Measurements from ENCODE around the gene BCL2L12.

The BCL2L12 gene

DNA sequence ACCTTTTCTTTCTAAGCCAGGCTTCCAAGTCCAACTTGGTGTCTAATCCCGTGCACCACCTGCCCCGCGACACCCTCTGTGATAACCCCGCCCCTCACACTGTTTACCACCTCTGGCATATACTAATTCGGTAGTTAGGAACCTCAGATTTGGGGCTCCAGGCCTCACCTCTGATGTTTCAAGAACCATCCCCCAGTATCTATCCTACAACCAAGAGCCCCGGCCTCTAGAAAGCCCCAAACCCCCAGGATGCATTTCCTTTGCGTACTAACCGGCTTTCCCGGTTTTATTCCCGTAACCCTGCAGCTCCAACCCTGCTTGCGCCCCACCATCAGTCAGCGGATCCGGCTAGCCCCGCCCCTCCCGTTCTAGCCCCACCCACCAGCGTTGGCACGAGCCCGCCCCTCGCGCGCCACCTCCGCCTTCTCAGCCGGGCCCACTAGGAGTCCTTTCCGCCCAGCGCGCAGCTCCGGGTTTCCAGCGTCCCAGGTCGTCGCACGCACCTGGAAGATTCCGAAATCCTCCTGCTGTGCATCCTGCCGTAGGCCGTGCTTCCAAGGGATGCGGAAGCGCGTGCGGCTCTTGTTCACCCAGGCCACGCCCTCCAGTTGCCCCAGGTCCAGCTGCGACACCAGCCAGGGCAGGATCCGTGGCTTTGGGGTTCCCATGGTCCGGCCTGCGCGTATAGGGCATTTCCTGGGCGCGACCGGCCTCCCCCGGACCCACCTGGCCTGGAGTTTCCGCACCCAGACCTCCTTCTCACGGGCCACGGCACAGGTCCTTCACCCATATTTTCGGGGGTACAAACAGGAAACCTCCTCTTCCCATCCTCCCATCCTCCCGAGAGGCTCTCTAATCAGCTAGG is 1.3 kb upstream of the BCL2L12 start:
- DNase-seq: peak; percentile 70 to 93 (median 84)

DNA sequence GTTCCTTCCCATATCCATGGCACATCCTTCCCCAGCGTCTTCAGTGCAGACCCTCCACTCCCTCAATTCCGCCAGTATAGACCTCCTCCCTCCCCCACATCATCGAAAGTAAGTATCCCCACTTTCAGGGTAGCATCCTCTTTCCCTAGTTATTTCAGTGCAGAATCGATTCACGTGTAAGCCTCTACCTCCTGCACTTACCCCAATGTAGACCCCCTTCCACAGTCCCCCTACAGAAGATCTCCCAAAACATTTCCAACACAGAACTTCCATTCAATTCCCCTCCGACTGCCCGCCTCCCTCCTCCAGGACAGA is 740 bp upstream of the BCL2L12 start:
- DNase-seq: no peak

DNA sequence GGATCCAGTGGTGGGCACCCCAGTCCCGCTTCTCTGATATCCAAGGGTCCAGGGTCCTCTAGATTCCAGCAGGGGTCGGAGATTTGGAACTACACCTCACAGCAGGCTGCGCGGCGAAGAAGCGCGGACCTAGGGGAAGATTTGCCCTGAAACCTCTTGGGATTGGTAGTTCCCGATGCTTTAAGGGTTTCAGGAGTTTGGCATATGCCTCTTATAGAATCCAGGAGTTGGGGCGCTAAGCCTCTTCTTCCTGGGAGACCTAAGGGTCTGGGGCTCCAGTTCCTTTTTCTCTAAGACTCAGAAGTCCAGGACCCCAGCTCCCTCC is 349 bp downstream of the BCL2L12 start:
- DNase-seq: no peak

DNA sequence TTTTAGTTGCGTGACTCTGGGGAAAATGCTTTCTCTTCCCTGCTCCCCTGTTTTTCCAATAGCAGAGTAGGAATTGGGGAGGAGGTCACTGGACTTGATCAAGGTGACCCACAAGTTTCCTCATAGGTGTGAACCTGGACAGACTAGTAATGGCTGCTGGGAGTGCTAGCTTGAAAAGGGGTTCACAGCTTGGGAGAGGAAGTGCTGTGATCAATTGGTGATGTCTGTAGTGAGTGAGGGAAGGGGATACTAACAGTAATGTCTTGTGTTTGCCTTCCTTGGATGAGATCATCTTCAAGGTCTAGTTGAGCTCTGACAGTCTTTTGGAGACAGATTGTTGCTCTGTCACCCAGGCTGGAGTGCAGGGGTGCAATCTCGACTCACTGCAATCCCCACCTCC is 1.7 kb downstream of the BCL2L12 start:
- no peak for DNase-seq

DNA sequence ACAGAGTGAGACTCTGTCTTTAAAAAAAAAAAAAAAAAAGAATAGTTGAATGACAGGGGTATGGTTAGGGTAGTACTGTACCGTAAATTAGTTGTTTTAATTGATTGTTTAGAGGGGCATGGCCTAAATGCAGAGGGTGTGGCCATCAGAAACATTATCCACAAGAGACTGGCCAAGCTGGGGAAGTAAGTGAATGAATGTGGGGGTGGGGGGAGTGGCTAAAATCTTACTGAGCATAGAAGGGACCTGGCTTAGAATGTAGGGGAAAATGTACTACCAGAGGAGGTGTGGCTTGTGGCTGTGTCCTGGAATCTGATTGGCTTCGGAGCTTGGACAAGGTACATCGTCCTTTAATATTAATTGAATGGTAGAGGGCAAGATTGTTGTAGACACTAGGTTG is 3.8 kb downstream of the BCL2L12 start:
- DNase-seq: no peak

DNA sequence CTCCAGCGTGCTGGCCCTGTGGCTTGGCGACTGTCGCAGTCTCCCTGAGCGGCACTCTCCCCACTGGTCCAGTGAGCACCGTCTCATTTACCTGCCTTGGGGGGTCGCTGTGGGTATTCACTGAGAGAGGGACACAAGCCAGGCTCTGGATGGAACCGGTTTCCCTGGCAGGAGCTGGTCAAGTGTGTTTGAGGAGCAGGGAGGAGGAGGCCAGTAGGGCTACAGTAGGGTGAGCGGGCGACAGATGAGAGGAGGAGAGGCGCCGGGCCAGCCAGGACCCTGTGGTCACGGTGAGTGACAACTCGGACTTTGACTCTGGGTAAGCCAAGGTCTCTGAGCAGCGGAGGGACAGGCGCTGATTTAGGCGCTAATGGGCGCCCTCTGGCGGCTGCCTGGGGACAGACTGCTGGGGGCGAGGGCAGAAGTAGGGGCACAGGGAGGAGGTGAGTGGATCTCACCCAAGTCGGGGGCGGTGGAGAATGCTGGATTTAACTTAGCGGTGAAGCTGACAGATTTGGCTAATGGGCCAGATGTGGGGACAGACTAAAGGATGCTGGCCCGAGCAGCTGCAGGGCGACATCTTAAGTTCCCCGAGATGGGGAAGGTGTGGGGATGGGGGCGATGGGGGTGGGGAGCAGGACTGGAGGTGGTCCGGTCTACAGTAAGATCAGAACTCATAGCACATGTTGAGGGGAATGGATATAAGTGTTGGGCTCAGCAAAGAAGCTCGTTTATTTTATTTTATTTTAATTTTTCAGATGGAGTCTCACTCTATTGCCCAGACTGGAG is 6.6 kb downstream of the BCL2L12 start:
- DNase-seq: peak; percentile 40 to 70 (median 60)

DNA sequence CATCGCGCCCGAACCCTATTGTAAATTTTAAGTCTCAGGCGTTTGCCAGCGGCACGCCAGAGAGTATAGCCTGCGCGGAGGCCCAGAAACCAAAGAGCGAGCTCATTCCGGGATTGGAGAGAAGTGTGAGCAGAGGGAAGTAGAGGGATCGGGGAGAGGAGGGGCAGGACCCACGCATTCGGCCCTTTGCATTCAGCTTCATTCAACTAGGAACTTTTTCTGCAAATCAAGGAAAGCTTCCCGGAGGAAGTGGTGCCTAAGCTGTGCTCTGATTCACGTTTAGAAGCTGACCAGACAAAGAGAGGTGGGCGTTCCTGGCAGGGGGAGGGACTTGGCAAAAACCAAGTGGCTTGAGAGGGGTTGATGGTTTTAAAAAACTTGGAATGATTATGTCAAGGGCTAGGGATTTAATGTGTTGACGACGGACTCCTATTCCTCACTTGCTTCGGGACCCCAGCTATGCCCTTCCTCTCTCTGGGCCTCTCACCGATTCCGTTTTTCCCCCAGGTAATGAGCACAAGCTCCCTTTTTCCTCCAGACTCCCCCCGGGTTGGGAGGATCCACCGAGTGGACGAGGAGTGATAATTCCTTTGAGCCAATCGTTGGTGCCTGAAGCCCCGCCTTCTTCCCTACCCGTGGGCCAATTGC is 10.5 kb downstream of the BCL2L12 start:
- DNase-seq: peak in 1 of 4 experiments; percentile 61

DNA sequence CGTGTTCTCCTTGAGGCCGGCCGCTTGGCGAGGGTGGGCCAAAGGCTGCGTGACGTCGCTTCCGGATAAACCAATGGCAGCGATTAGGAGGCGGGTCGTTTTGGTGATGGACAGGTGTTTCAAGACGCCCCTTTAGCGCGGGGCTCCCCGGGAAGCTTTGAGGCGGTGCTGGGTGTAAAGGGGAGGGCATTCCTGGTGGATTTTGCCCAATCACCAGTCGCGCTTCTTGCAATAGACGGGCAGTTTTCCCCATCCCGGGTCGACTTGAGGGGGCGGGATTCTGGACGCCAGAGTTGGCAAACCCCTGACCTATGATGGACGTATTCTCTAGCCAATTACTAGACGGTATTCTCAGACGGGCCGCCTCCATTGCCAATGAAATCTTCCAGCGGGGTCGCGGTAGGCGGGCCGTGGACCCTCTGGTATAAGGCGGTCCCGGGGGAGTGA is 11.1 kb downstream of the BCL2L12 start:
- DNase-seq: peak; percentile 93 to 99 (median 94)

DNA sequence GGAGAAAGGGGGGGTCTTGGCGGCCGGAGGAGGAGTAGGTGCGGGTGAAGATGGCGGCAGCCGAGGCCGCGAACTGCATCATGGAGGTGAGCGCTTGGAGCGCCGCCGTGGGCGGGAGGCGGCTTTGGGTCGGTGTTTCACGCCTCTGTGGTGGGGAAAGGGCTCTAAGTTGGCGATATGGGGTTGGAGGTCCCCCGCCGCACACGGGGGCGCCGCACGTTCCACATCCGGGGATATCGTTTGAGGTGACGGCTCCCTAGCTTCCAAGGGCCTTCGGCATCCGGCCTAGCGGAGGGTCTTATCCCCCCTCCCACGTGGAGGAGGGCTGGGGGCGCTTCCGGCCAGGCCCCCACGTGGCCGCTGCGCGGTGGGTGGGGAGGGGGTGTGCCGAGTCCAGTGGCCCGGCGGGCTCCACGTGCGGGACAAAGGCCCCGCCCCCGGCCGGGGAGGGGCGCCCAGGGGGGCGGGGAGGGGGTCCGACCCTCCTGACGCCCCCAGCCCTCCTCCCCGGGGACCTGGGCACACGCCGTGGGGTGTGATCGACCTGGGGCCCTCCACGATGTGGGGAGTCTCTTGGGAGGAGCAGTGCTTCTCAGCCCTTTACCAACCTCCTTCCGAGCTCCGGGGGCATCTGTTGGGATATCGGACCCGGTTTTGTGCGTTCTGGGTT is 11.6 kb downstream of the BCL2L12 start, which contains the start of gene PRMT1:
PRMT1 (plus strand) TSS at position 41 of the 670 bp plus-strand sequence; CDS start at position 51, 10 bp downstream.
- peak in 1 of 4 experiments; percentile 61 for DNase-seq

DNA sequence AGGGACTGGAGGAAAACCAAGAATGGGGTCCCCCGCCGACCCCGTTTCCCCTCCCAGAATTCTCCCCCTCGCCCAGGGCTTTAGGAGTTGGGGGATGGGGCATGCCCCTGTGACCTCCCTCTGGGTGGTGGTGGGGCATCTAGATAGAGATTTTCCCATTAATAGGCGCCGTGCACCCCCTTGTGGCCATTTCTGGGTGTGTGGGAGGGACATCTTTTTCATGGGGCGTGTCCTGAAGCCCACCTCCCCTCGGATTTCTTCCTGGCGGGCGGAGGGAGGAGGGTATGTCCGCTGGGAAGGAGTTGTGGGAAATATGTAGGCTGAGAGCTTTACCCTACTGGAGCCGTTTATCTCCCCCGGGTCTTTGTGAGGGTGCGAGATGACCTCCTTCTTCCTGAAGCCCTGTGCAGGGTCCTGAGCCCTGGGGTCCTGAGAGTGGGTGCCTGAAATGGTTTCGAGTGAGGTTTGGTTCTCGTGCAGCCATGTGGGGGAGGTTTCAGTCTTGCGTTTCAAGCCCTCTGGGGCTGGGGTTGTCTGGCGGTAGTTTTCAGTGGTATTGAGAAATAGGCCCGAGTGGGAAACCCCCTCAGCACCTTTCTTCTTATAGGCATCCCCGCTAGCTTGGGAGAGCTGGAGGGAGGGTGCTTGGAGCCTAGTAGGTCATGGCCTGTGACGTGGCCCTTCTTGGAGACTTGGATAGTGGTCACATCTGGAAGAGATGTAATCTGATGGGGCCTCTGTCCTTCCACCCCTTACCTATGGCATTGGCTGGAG is 12.4 kb downstream of the BCL2L12 start:
- peak; percentile 55 to 78 (median 76) for DNase-seq

DNA sequence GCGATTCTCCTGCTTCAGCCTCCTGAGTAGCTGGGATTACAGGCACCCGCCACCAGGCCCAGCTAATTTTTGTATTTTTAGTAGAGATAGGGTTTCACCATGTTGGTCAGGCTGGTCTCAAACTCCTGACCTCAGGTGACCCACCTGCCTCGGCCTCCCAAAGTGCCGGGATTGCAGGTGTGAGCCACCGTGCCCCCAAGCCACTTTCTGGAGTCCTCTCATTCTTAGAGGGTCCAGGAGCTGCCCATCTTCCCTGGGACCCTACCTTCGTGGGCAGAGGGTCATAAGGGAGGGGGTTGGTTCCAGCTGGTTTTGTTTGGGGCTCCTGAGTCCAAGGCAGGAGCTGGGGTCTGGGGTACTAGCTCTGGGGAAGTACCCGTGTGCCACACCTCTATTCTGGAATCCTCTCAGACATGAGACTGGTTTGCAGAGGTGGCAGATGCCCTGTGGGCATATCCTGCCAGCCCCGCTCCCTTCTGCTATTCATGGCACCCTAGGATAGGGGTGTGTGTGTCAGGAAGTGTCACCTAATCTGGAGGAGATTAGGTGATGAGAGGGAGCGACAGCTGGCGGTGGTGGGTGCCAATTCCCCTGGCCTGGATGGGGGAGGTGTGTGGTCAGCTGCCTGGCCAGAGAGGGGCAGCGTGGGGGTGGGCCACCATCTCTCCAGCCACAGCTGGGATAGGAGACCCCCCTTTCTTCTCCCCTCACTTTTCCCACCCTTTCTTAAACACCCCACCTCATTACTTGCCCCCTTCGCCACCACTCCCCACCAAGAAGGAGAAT is 13.4 kb downstream of the BCL2L12 start:
- no peak for DNase-seq

DNA sequence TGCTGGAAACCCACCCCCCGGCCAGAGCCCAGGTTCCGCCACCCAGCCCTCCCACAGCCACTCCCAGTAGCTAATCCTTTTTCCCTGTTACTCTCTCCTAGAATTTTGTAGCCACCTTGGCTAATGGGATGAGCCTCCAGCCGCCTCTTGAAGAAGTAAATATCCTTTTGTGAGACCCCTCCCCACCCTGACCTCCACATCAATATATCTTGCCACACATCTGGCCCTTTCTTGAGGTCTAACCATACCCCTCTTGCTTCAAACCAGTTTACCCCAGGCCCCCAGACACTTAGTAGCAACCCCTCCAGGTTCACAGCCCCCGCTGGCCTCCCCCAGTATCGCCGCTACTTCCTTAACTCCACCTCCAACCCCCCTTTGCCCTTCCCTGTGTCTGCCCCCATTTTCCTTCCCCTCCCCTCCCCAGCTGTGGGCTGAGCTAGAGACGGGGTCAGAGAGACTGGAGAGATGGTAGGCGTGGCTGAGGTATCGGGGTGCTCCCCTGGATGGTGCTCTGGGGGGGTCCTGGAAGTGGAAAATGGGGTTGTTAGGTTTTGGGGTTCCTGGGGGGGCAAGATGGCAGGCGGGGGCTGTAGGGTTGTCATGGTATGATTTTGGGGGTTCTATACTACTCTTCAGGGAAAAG is 14.2 kb downstream of the BCL2L12 start:
- DNase-seq: no peak

DNA sequence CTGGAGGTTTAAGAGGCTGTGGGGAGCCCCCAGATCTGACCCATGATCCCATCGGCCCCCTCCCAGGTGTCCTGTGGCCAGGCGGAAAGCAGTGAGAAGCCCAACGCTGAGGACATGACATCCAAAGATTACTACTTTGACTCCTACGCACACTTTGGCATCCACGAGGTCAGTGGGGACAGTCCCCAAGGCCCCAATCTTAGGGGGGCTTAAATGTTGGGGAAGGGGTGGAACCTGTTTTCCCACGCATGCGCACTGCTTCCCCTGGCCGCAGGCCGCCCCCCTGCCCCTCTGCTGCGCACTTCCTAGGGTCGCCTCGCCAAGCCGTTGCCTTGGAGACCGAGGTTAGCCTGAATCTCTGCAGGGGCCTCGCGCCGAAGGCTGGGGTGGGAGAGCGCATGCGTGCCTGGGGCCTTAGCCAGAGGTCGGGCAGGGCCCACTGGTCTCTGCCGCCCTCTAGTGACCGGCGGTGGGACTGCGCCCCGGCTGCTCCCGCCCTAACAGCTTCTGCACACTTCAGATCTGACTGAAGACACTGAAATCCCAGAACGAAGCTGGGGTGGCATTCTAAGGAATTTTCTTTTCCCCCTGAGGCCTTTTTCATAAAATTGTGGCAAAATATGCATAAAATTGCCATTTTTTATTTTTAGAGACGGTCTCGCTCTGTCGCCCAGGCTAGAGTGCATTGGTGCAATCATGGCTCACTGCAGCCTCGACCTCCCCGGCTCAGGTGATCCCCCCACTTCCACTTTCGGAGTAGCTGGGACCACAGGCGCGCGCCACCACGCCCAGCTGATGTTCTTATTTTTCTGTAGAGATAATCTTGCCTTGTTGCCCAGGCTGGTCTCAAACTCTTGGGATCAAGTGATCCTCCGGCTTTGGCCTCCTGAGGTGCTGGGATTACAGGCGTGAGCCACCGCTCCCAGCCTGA is 15.0 kb downstream of the BCL2L12 start:
- DNase-seq: peak; percentile 89 to 98 (median 96)

DNA sequence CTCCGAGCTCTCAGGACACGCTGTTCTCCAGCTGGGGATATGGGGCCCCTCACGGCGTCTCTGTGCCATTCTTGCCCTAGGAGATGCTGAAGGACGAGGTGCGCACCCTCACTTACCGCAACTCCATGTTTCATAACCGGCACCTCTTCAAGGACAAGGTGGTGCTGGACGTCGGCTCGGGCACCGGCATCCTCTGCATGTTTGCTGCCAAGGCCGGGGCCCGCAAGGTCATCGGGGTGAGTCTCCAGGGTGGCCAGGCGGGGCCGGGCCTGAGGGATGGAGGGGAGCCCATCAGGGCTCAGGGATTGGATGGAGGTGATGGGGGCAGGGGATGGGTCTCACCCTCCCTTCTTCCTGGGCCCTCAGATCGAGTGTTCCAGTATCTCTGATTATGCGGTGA is 16.1 kb downstream of the BCL2L12 start:
- no peak for DNase-seq

DNA sequence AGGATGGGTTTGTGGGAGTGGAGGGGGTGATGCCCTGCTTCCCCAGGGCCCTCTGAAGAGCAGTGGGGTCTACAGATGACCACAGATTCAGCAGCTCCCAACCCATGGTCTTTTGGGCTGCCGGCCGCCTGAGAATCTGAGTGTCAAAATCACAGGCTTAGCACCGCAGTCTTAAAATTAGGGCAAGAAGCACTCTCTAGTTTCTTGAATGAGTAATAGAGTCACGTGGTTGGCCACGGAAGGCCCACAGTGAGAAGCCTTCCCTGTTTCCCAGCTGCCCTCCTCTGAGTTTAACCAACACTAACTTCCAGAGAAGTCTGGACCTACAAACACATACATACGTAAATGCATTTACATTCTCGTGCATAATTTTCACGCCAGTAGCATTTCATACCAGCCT is 16.5 kb downstream of the BCL2L12 start:
- DNase-seq: no peak

DNA sequence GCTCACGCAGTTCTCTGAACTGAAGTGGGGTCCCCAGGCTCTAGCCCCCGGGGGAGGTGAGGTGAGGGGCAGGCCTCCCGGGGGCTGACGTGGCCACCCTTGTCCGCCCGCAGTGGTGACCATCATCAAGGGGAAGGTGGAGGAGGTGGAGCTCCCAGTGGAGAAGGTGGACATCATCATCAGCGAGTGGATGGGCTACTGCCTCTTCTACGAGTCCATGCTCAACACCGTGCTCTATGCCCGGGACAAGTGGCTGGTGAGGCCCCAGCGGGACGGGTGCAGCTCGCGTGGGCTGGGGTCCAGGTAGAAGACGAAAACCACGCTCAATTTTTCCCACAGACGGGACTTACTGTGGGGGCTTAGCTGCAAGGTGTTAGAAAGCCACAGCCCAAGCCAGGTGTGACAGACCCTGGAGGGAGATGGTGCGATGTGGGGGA is 18.1 kb downstream of the BCL2L12 start:
- DNase-seq: no peak

DNA sequence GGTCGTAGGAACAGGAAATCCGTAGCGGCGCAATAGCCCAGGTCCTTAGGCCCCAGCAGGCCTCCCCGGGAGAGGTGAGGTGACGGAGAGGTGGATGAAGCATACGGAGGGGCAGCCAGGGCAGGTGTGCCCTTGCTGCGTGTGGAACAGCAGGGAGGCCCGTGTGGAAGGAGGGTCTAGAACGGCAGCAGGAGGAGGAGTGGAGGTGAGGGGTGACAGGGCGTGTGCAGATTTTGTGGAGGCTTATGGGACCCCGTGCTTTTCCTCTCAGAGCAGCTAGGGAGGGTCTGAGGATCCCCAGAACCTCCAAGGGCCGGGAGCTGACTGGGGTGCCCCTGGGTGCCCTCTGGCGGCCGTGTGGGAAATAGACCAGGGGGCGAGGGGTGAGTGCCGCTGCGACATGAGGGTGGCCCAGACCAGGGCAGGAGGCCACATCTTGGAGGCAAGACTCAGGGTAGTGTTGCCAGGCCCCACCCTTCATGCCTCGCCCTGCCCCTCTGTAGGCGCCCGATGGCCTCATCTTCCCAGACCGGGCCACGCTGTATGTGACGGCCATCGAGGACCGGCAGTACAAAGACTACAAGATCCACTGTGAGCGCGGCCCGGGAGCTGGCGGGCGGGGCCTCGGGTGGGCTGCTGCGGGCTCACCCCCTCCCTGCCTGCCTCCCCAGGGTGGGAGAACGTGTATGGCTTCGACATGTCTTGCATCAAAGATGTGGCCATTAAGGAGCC is 18.7 kb downstream of the BCL2L12 start:
- DNase-seq: no peak

DNA sequence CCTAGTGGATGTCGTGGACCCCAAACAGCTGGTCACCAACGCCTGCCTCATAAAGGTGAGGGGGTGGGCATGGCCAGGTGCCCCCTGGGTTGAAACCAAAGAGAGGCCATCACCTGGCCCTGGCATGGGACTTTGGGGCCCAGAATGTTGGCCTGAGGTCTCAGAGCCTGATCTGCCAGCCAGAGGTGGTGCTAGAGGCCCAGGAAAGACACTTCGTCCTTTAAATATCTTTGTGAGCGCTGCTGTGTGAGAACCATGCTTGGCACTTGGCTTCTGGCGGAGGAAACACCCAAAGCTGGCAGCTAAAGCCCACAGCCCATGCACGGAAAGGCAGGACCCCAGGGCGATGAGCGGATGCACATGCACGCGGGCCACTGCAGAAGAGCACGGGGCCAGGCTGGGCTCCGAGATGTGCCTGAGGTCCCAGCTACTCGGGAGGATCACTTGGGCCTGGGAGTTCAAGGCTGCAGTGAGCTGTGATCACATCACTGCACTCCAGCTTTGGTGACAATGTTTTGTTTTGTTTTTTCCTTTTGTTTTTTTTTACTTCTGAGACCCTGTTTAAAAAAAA is 19.3 kb downstream of the BCL2L12 start:
- DNase-seq: no peak

All from activated naive CD4-positive, alpha-beta T cell (primary cell).